ENCODE data around the gene MBD1.
A peak's percentile ranks its signal among the peaks of the same experiment; 100 is the strongest.

MBD1 gene, protein sequence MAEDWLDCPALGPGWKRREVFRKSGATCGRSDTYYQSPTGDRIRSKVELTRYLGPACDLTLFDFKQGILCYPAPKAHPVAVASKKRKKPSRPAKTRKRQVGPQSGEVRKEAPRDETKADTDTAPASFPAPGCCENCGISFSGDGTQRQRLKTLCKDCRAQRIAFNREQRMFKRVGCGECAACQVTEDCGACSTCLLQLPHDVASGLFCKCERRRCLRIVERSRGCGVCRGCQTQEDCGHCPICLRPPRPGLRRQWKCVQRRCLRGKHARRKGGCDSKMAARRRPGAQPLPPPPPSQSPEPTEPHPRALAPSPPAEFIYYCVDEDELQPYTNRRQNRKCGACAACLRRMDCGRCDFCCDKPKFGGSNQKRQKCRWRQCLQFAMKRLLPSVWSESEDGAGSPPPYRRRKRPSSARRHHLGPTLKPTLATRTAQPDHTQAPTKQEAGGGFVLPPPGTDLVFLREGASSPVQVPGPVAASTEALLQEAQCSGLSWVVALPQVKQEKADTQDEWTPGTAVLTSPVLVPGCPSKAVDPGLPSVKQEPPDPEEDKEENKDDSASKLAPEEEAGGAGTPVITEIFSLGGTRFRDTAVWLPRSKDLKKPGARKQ

DNA sequence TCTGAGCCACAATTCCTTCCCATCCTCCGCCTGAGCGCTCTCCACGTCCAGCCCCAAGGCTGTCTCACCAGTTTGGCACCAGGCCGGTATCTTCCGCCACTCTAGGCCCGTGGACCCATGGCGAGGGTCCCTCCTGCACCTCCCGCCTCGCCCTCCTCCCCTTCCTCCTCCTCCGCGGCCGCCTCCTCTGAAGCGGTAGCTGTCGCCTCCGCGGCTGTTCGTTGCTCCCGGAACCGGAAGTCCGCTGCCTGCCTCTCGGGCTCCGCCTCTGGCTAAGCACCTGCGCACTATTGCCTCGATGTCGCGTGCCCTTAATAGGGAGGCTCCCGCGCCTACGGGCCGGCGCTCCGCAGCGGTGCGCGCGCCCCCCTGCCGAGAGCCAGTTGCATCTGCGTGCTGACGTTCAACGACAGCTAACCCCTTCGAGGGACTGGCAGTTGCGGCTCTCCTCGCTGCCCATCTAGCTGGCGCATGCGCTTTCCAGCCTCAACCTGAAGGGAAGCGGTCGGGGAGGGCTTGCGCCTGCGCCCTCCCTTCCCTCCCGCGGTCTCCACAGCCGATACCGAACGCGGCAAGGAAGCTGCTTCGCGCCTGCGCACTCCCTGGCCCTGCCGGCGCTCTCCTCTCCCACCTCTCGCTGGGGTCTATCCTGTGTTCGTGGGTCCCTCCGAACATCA lies at the start of gene MBD1:
Gene MBD1, minus strand, starts transcription at position 229 of the 677 bp plus-strand sequence. CDS start 1,531 bp downstream, outside the sequence.
- DNase-seq (ENCODE audit: low read depth) = peak; percentile 99
- TF ChIP-seq, protein P1, sequence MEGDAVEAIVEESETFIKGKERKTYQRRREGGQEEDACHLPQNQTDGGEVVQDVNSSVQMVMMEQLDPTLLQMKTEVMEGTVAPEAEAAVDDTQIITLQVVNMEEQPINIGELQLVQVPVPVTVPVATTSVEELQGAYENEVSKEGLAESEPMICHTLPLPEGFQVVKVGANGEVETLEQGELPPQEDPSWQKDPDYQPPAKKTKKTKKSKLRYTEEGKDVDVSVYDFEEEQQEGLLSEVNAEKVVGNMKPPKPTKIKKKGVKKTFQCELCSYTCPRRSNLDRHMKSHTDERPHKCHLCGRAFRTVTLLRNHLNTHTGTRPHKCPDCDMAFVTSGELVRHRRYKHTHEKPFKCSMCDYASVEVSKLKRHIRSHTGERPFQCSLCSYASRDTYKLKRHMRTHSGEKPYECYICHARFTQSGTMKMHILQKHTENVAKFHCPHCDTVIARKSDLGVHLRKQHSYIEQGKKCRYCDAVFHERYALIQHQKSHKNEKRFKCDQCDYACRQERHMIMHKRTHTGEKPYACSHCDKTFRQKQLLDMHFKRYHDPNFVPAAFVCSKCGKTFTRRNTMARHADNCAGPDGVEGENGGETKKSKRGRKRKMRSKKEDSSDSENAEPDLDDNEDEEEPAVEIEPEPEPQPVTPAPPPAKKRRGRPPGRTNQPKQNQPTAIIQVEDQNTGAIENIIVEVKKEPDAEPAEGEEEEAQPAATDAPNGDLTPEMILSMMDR (conservative IDR thresholded peaks at IDR 0.05; ENCODE audit: low read length) = peak; percentile 34
- peak within 1 kb of the TSS; percentile 100 for H3K4me3 ChIP-seq (ENCODE audit: low read length)

DNA sequence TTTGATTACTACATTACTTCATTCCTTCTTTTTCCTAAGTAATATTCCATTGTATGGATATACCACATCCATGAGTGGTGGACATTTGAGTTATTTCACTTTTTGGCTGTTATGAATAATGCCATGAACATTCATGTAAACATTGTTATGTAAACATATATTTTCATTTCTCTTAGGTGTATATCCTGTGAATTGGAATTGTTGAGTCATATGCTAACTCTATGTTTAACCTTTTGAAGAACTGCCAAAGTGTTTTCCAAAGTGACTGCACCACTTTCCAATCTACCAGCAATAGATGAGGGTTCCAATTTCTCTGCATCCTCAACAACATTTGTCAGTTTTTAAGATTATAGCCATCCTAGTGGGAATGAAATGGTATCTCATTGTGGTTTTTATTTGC lies 48.9 kb upstream of the MBD1 start:
- TF ChIP-seq, protein P1 (conservative IDR thresholded peaks at IDR 0.05; ENCODE audit: low read length) = no peak
- DNase-seq (ENCODE audit: low read depth) = no peak

DNA sequence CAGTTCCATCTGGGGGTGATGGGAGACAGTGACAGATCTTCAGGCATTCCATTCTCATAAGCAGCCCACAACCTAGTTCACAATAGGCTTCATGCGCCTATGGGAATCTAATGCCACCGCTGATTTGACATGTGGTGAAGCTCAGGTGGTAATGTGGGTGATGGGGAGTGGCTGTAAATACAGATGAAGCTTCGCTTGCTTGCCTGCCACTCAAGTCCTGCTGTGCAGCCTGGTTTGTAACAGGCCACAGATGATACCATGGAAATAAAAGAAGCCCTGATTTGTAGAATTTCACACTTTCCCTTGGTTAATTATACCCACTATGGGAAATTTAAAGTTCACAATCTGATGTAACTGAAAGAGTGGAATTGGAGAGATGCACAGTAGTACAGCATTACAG lies 46.7 kb upstream of the MBD1 start:
- H3K4me3 ChIP-seq (ENCODE audit: low read length) = no peak overlapping the region
- no peak for DNase-seq (ENCODE audit: low read depth)
- TF ChIP-seq, protein P1 (conservative IDR thresholded peaks at IDR 0.05; ENCODE audit: low read length) = no peak

More for the DNA sequence above, 48.9 kb upstream of the MBD1 start:
- no peak overlapping the region for H3K4me3 ChIP-seq (ENCODE audit: low read length)

DNA sequence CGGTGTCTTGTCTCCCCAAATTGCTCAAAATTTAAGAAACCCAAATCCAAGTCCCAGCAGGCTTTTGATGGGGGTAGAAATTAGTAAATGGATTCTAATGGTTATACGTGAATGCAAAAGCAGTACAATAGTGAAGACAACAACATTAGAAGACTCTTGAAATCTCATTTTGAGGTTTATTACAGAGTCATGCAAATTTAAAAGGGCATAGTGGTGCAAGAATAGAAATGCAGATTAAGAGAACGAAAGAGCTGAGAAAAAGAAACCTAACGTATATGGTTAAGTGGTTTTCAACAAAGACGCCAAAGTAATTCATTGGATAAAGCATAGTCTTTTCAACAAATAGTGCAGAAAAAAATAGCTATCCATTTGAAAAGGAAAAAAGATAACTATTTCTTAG lies 39.4 kb upstream of the MBD1 start:
- DNase-seq (ENCODE audit: low read depth) = no peak
- no peak overlapping the region for H3K4me3 ChIP-seq (ENCODE audit: low read length)
- TF ChIP-seq, protein P1 (conservative IDR thresholded peaks at IDR 0.05; ENCODE audit: low read length) = no peak

DNA sequence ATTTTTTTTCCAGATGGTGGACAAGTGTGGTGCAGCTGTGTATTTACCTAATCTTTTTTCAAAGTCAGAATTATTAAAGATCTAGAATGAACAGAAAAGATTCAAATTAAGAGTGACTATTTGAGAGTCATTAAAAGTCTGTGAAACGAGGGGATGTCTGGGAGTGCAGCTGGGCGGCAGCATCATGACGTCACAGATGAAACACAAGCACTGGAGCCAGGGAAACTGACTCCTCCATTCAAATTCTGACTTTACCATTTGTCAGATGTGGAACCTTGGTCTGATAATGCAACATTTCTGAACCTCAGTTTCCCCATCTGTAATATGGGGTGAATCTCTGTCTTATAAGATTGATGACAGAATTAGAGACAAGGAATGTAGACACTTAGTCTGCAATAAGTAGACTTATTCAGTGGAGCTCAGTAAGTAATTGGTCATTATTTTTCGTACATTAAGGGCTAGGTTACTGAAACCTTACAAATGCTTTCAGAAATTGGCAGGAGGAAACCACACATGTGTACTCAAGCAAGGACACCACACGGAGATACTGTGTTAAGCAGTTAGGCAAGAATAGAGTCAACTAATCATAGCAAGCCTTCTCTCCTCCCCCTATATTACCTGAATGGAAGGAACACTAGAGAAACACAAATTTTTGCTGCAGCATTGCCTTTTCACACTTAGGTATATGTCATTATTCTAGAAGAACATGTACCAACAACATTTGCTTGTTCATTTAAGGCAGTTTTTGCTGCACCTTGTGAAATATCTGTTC lies 34.0 kb upstream of the MBD1 start:
- TF ChIP-seq, protein P1 (conservative IDR thresholded peaks at IDR 0.05; ENCODE audit: low read length) = no peak

DNA sequence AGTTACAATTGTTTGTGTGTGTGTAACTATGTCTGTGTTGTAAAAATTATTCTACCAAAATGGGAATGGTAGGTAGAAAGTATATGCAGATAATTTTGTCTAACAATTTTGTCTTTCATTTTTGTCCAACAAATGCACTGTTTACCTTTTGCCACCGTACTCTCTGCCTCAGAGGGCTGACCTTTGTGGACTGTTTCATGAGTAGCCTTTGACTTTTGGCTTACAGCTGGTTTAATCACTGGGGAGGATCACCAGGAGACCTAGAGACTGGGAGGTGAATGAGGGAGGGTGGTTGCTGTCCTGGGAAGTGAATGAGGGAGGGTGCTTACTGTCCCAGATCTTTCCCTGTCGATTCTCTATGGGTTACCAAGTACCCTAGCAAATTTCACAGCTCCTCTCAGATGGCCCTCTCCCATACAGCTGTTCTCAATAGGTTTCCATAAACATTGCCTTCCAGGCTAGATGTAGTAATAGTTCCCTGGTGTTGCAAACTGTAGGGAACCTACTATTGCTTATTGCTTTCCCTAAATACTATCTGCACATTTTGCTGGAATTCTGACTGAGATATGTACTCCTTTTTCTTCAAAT lies 32.6 kb upstream of the MBD1 start:
- H3K4me3 ChIP-seq (ENCODE audit: low read length) = no peak overlapping the region
- TF ChIP-seq, protein P1 (conservative IDR thresholded peaks at IDR 0.05; ENCODE audit: low read length) = no peak
- DNase-seq (ENCODE audit: low read depth) = no peak

More for the DNA sequence above, 34.0 kb upstream of the MBD1 start:
- no peak for DNase-seq (ENCODE audit: low read depth)
- no peak overlapping the region for H3K4me3 ChIP-seq (ENCODE audit: low read length)

Data from AG10803 (cell line).